H1 (cell line): ENCODE results near the gene PSMB5. TPM values are rescaled to one million over a fixed set of nuclear protein-coding genes. Genes with fewer than 3 reads are reported as not detected.
A peak's percentile ranks its signal among the peaks of the same experiment; 100 is the strongest.

Experiments used
- CTCF ChIA-PET: fragments of 300-600 bp; sonication (Branson Sonifier 250); formaldehyde crosslinking; loops from one replicate; lab custom pipeline; 2021; ENCODE audit not compliant: partially characterized antibody; lab: Charles Lee
- POLR2A ChIA-PET: fragments of 300-600 bp; sonication (Branson Sonifier 250); formaldehyde crosslinking; loops from one replicate; lab custom pipeline; 2021; ENCODE audit warnings: inconsistent platforms; ENCODE audit not compliant: partially characterized antibody; lab: Charles Lee
- DNase-seq, 2 experiments: peaks; one replicate each; pipeline versions ENCODE4 v3.0.0 to v3.0.0-alpha.2; 2010 to 2022; ENCODE audit warnings: low spot score in 2 of 2, low read depth in 1 of 2, mixed read lengths in 1 of 2
- FAIRE-seq: peaks from 2 replicates; lab custom pipeline; 2011; peaks lifted over from hg19 to GRCh38; lab: Jason Lieb, UNC
- H2AFZ ChIP-seq: 2 replicates; pipeline ENCODE4 v1.8.1; 2012; ENCODE audit warnings: low read length, inconsistent platforms
- H2AK5ac ChIP-seq: 2 replicates; pipeline ENCODE4 v1.6.1; 2013; ENCODE audit warnings: low read depth, low read length
- H2BK120ac ChIP-seq: replicated peaks from 2 replicates; pipeline ENCODE3; 2013; ENCODE audit warnings: low read depth, low read length, inconsistent platforms
- H2BK12ac ChIP-seq: 2 replicates; pipeline ENCODE4 v1.6.1; 2013; ENCODE audit warnings: low read depth, low read length
- H2BK15ac ChIP-seq: 2 replicates; pipeline ENCODE4 v1.6.1; 2013; ENCODE audit warnings: low read length
- H2BK20ac ChIP-seq: 2 replicates; pipeline ENCODE4 v1.6.1; 2013; ENCODE audit warnings: low read length
- H2BK5ac ChIP-seq: 2 replicates; pipeline ENCODE4 v1.6.1; 2013; ENCODE audit warnings: low read depth, low read length
- H3K14ac ChIP-seq: 2 replicates; pipeline ENCODE4 v1.6.1; 2013; ENCODE audit warnings: inconsistent platforms; ENCODE audit not compliant: insufficient read length
- H3K18ac ChIP-seq: 2 replicates; pipeline ENCODE4 v1.6.1; 2013; ENCODE audit warnings: low read length; ENCODE audit errors: extremely low read depth
- H3K23ac ChIP-seq: 2 replicates; pipeline ENCODE4 v1.6.1; 2013; ENCODE audit warnings: inconsistent platforms; ENCODE audit not compliant: insufficient read length
- H3K23me2 ChIP-seq: 2 replicates; pipeline ENCODE4 v1.6.1; 2013; ENCODE audit warnings: low read depth, low read length
- H3K27ac ChIP-seq: 2 replicates; pipeline ENCODE4 v1.6.1; 2011; ENCODE audit warnings: low read depth, low read length, inconsistent platforms
- H3K27me3 ChIP-seq, 4 experiments: replicated peaks in 1 of 4; 1 replicate in 1 of 4; 2 replicates in 3 of 4; pipeline versions ENCODE4 v1.6.1 to v1.8.1; 2011 to 2013; ENCODE audit warnings: low read length in 3 of 4, mild to moderate bottlenecking in 3 of 4, inconsistent platforms in 2 of 4, mixed read lengths in 2 of 4, moderate library complexity in 1 of 4; ENCODE audit not compliant: control insufficient read depth in 3 of 4, insufficient read depth in 3 of 4; ENCODE audit errors: extremely low read depth in 1 of 4
- H3K36me3 ChIP-seq, 4 experiments: 2 replicates each; pipeline versions ENCODE4 v1.6.1 to v1.8.1; 2011 to 2013; ENCODE audit warnings: mild to moderate bottlenecking in 4 of 4, low read length in 3 of 4, moderate library complexity in 2 of 4, control low read depth in 1 of 4, inconsistent platforms in 1 of 4; ENCODE audit not compliant: insufficient read depth in 4 of 4, control insufficient read depth in 2 of 4
- H3K4ac ChIP-seq: replicated peaks from 2 replicates; pipeline ENCODE3; 2013; ENCODE audit warnings: low read length, low read depth, mixed read lengths, inconsistent platforms; ENCODE audit not compliant: insufficient read length
- H3K4me1 ChIP-seq, 4 experiments: replicated peaks in 1 of 4; 1 replicate in 1 of 4; 2 replicates in 3 of 4; pipeline versions ENCODE4 v1.6.1 to v1.8.1; 2011 to 2013; ENCODE audit warnings: low read length in 3 of 4, inconsistent platforms in 2 of 4, mixed read lengths in 1 of 4; ENCODE audit not compliant: insufficient read depth in 4 of 4, control insufficient read depth in 3 of 4
- H3K4me2 ChIP-seq, 2 experiments: 2 replicates each; pipeline versions ENCODE4 v1.6.1 to v1.8.1; 2011 to 2013; ENCODE audit warnings: low read depth in 2 of 2, low read length in 2 of 2, control low read depth in 1 of 2, inconsistent platforms in 1 of 2, mild to moderate bottlenecking in 1 of 2; ENCODE audit not compliant: insufficient read depth in 1 of 2
- H3K4me3 ChIP-seq, 4 experiments: fragments of 200-600, 300-600 bp in 1 of 4; sonication (generic), shearing (Covaris generic), sonication (Bioruptor Twin) in 1 of 4; 2 replicates each; pipeline versions ENCODE4 v1.5.1 to v1.8.1; 2011 to 2016; ENCODE audit warnings: low read length in 4 of 4, low read depth in 3 of 4, control low read depth in 2 of 4, inconsistent platforms in 2 of 4, mild to moderate bottlenecking in 2 of 4, mixed read lengths in 1 of 4, moderate library complexity in 1 of 4; ENCODE audit not compliant: insufficient read depth in 2 of 4; ENCODE audit errors: extremely low read depth in 1 of 4
- H3K56ac ChIP-seq: replicated peaks from 2 replicates; pipeline ENCODE3; 2013; ENCODE audit warnings: low read depth, mild to moderate bottlenecking, mixed read lengths, low read length, inconsistent platforms; ENCODE audit not compliant: insufficient read length
- H3K79me1 ChIP-seq: 2 replicates; pipeline ENCODE4 v1.6.1; 2013; ENCODE audit warnings: low read depth, low read length, control low read depth
- H3K79me2 ChIP-seq, 2 experiments: 2 replicates each; pipeline versions ENCODE4 v1.6.1 to v1.8.1; 2012 to 2013; ENCODE audit warnings: low read length in 2 of 2, mild to moderate bottlenecking in 2 of 2, inconsistent platforms in 1 of 2; ENCODE audit not compliant: insufficient read depth in 2 of 2, control insufficient read depth in 1 of 2
- H3K9ac ChIP-seq, 4 experiments: replicated peaks in 1 of 4; 1 replicate in 1 of 4; 2 replicates in 3 of 4; pipeline versions ENCODE4 v1.6.1 to v1.8.1; 2011 to 2013; ENCODE audit warnings: low read depth in 3 of 4, low read length in 3 of 4, control low read depth in 2 of 4, mild to moderate bottlenecking in 2 of 4, moderate library complexity in 2 of 4, inconsistent platforms in 1 of 4; ENCODE audit errors: extremely low read depth in 1 of 4
- H3K9me3 ChIP-seq, 2 experiments: 2 replicates each; pipeline versions ENCODE4 v1.6.1 to v1.8.1; 2012 to 2013; ENCODE audit warnings: mild to moderate bottlenecking in 2 of 2, moderate library complexity in 2 of 2, control low read depth in 1 of 2, inconsistent platforms in 1 of 2, low read depth in 1 of 2, low read length in 1 of 2, mixed read lengths in 1 of 2; ENCODE audit not compliant: insufficient read depth in 2 of 2
- H4K20me1 ChIP-seq, 2 experiments: replicated peaks in 1 of 2; 2 replicates each; pipeline versions ENCODE3 to v1.8.1; 2011 to 2013; ENCODE audit warnings: inconsistent platforms in 2 of 2, low read length in 2 of 2, mild to moderate bottlenecking in 1 of 2; ENCODE audit not compliant: insufficient read depth in 2 of 2, control insufficient read depth in 1 of 2
- H4K5ac ChIP-seq: 2 replicates; pipeline ENCODE4 v1.6.1; 2013; ENCODE audit warnings: low read length, low read depth, mixed read lengths, inconsistent platforms; ENCODE audit not compliant: insufficient read length
- H4K8ac ChIP-seq: 2 replicates; pipeline ENCODE4 v1.8.0; 2013; ENCODE audit warnings: mild to moderate bottlenecking, moderate library complexity, low read length, inconsistent platforms; ENCODE audit not compliant: insufficient read depth; ENCODE audit errors: extremely low read depth
- H4K91ac ChIP-seq: replicated peaks from 2 replicates; pipeline ENCODE3; 2013; ENCODE audit warnings: low read length, mixed read lengths, inconsistent platforms; ENCODE audit not compliant: insufficient read length
- CHD1 ChIP-seq: IDR thresholded peaks from 2 replicates; pipeline ENCODE4 v1.6.1; 2012; ENCODE audit warnings: low read depth, low read length, improper control_type of control experiment
- FOSL1 ChIP-seq: IDR thresholded peaks from 2 replicates; pipeline ENCODE4 v1.6.1; 2011; ENCODE audit warnings: mild to moderate bottlenecking, low read depth, low read length, moderate library complexity; ENCODE audit not compliant: insufficient read depth
- SIX5 ChIP-seq: IDR thresholded peaks from 2 replicates; pipeline ENCODE4 v1.6.1; 2011; ENCODE audit warnings: mild to moderate bottlenecking, low read depth, low read length
- TAF1 ChIP-seq: IDR thresholded peaks from 2 replicates; pipeline ENCODE4 v1.6.1; 2011; ENCODE audit warnings: mild to moderate bottlenecking, low read depth, low read length
- YY1 ChIP-seq: IDR thresholded peaks from 2 replicates; pipeline ENCODE4 v1.6.1; 2011; ENCODE audit warnings: low read depth, mild to moderate bottlenecking, low read length
- polyA plus RNA-seq, 7 experiments: library from polyadenylated mRNA; depleted of rRNA in 3 of 7; stranded (reverse) in 5 of 7; unstranded in 2 of 7; fragments of >200 nt in 5 of 7; fragments of 200-250 nt in 2 of 7; gene quantifications; 1 replicate in 5 of 7; 2 replicates in 1 of 7; 4 replicates in 1 of 7; pipeline versions ENCODE4 v1.2.1 to v1.2.3, GENCODE V29; 2011 to 2013; ENCODE audit warnings: missing spikeins in 2 of 7, mixed read lengths in 2 of 7
- total RNA-seq: library from RNA; stranded (reverse); fragmentation: NEBNext Ultra II Directional; extraction: Animal tissue kit (Norgen Biotek cat#: 25700); gene quantifications from 2 replicates; pipeline ENCODE4 v1.2.1, GENCODE V29; 2021
- TF ChIP-seq, protein P1 (sequence below): IDR thresholded peaks from 2 replicates; pipeline ENCODE4 v1.6.1; 2012; ENCODE audit warnings: low read length, inconsistent platforms

Gene PSMB5
- total and polyA plus RNA-seq, 2 of the 8 experiments (the other 6 are each of a cell fraction or from before 2014, with no cell fraction given): 254 to 510 TPM

DNA sequence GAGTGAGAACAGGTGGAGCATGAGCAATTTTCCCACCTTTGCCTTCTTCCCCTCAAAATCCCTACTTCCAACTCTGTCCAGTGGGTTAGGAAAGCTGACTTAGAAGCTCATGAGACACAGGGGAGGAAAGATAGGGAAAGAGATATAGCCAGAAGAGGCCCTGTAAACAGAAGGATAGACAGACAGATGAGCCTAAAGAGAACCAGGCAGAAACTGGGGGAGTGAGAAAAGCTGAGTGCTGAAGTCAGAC, 57.3 kb downstream of the PSMB5 start:
- H3K79me2 ChIP-seq: peaks cover 0 to 54% of the 10 kb centered on the region in 2 experiments; a peak in 2 of 4 replicates
- no peak overlapping the region for H3K14ac ChIP-seq
- no peak overlapping the region for H3K4ac ChIP-seq
- H3K27ac ChIP-seq: peak overlapping the region; percentile 87
- H3K79me1 ChIP-seq: no peaks in the 10 kb centered on the region; the same call in 1 of the 2 replicates
- H2AFZ ChIP-seq: no peak overlapping the region
- peak overlapping the region in 1 of 4 experiments; percentile 41; a peak in 4 of 8 replicates for H3K4me3 ChIP-seq
- H4K5ac ChIP-seq: peak overlapping the region; percentile 7
- peak overlapping the region; percentile 95 for H2BK5ac ChIP-seq
- H3K9ac ChIP-seq: peak overlapping the region in 3 of 4 experiments; percentile 6 to 60 (median 27); a peak in 5 of 7 replicates
- DNase-seq: no peak
- FAIRE-seq: no peak
- H3K27me3 ChIP-seq: peaks cover 0 to 9% (median 4%) of the 10 kb centered on the region in 4 experiments; a peak in 2 of 7 replicates
- H2BK120ac ChIP-seq: no peak overlapping the region
- H2BK20ac ChIP-seq: peak overlapping the region; percentile 68; the same call in 1 of the 2 replicates
- H4K8ac ChIP-seq: no peak overlapping the region
- H3K56ac ChIP-seq: no peak overlapping the region
- H3K9me3 ChIP-seq: no peaks in the 10 kb centered on the region
- ChIA-PET CTCF (interaction anchor here (0.6 to 7.7 kb wide), 22 partner anchors 8 to 408 kb away, joined by 3 to 175 read pairs (median 4); partner anchors contain the start of genes AJUBA, HAUS4 and RBM23), POLR2A (interaction anchor here (0.8 to 13.2 kb wide), 22 partner anchors 9 to 118 kb away, joined by 3 to 133 read pairs (median 8); partner anchors contain the start of genes ACIN1, C14orf119, CDH24 and HAUS4)
- H4K91ac ChIP-seq: no peak overlapping the region
- peaks cover 15 to 64% (median 33%) of the 10 kb centered on the region in 4 experiments for H3K36me3 ChIP-seq
- H2AK5ac ChIP-seq: 0 out of 2 replicates have a peak overlapping the region, but pooled peaks have one; percentile 66
- H2BK15ac ChIP-seq: 0 out of 2 replicates have a peak overlapping the region, but pooled peaks have one; percentile 12
- peak overlapping the region; percentile 56 to 81 for H3K4me2 ChIP-seq
- H4K20me1 ChIP-seq: peaks cover 0 to 2% of the 10 kb centered on the region in 2 experiments
- TF ChIP-seq YY1: no peak
- TF ChIP-seq FOSL1: no peak
- no peak for TF ChIP-seq SIX5
- no peak for TF ChIP-seq TAF1
- TF ChIP-seq, protein P1, sequence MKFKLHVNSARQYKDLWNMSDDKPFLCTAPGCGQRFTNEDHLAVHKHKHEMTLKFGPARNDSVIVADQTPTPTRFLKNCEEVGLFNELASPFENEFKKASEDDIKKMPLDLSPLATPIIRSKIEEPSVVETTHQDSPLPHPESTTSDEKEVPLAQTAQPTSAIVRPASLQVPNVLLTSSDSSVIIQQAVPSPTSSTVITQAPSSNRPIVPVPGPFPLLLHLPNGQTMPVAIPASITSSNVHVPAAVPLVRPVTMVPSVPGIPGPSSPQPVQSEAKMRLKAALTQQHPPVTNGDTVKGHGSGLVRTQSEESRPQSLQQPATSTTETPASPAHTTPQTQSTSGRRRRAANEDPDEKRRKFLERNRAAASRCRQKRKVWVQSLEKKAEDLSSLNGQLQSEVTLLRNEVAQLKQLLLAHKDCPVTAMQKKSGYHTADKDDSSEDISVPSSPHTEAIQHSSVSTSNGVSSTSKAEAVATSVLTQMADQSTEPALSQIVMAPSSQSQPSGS: 0 out of 2 replicates have a peak, but pooled peaks have one; percentile 21
- TF ChIP-seq CHD1: no peak
- H3K18ac ChIP-seq: peak overlapping the region; percentile 52; the same call in 1 of the 2 replicates
- no peak overlapping the region for H3K23ac ChIP-seq
- peak overlapping the region; percentile 73 for H2BK12ac ChIP-seq
- peaks cover 28 to 34% (median 31%) of the 10 kb centered on the region in 4 experiments for H3K4me1 ChIP-seq
- peaks cover 9% of the 10 kb centered on the region for H3K23me2 ChIP-seq
